Pancreas (tissue), 10 donors: ENCODE data around the gene EHBP1. TPM values are rescaled to one million over a fixed set of nuclear protein-coding genes. Genes with fewer than 3 reads are reported as not detected.

Experiments used
- ATAC-seq, 4 donors: fragments of 200-7000 bp; cut with Tn5 transposase; one replicate each; pipeline versions ENCODE4 v1.8.0 to v1.9.1; 2020; ENCODE audit warnings: mild to moderate bottlenecking in 4 of 4, moderate library complexity in 4 of 4
- DNase-seq, 6 donors: peaks; one replicate each; pipeline ENCODE4 v3.0.0-alpha.2; 2020
- FAIRE-seq: peaks from 2 replicates; lab custom pipeline; 2012; peaks lifted over from hg19 to GRCh38; lab: Jason Lieb, UNC
- H3K27ac ChIP-seq, 4 donors: fragments of 200-600 bp; sonication (generic); 1 replicate in 3 of 4; 2 replicates in 1 of 4; pipeline versions ENCODE4 v1.5.0 to v1.8.0; 2020
- H3K27me3 ChIP-seq, 4 donors: fragments of 200-600 bp; one replicate each; pipeline ENCODE4 v1.8.0; 2021
- H3K36me3 ChIP-seq, 3 donors: fragments of 200-600 bp; sonication (generic) in 1 of 3; one replicate each; pipeline versions ENCODE4 v1.5.0 to v1.8.0; 2020 to 2021
- H3K4me1 ChIP-seq, 3 donors: fragments of 200-600 bp; one replicate each; pipeline ENCODE4 v1.8.0; 2021
- H3K4me3 ChIP-seq, 4 donors: fragments of 200-600 bp; sonication (generic) in 2 of 4; one replicate each; pipeline versions ENCODE4 v1.5.0 to v1.8.0; 2020 to 2021
- H3K9me3 ChIP-seq, 4 donors: fragments of 200-600 bp; one replicate each; pipeline ENCODE4 v1.8.0; 2021
- CTCF ChIP-seq, 4 donors: fragments of 200-600 bp; sonication (generic) in 3 of 4; IDR thresholded peaks; one replicate each; pipeline versions ENCODE4 v1.5.0 to v1.8.0; 2021; ENCODE audit warnings: antibody characterized with exemption in 4 of 4
- WGBS, 2 donors: extraction: QIAGEN DNeasy Blood & Tissue Kit; methylation state at CpG; one replicate each; pipeline ENCODE4 v1.1.7; 2013; 5-methylcytosine and 5-hydroxymethylcytosine counted together
- intact Hi-C, 3 donors: fragments of 100-400 bp; cut with DNase I; formaldehyde crosslinking; loops; one replicate each; pipeline versions ENCODE4 v1.11.1 to v1.14.2; 2022
- polyA plus RNA-seq, 2 donors: library from polyadenylated mRNA; stranded (reverse); fragments of 200-250 nt; gene quantifications; one replicate each; pipeline ENCODE4 v1.2.3, GENCODE V29; 2013
- total RNA-seq, 6 donors: library from RNA; stranded (reverse); fragmentation: NEBNext Ultra II Directional in 4 of 6; extraction: Animal tissue kit (Norgen Biotek cat#: 25700) in 4 of 6; gene quantifications; one replicate each; pipeline versions ENCODE4 v1.2.1 to v1.2.4, GENCODE V29; 2021 to 2023
- donor health status: healthy with polysubstance abuse.
- donor health status: DM: no; HTN: no; CAD: no; lungs with moderate emphysema.
- donor health status: DM: no; HTN: no; CAD: no.
- donor health status: control.
- donor health status: control.
- donor health status: Bipolar disorder and iron deficiency.
- donor health status: DM: yes; HTN: yes; CAD: no.
- donor health status: DM: no; HTN: no; CAD: no.
- donor health status: DM: no; HTN: no; CAD: no.
- donor health status: DM: yes; HTN: yes; CAD: no.

EHBP1 gene
- total and polyA plus RNA-seq, 8 donors = 7.1 to 34.6 (median 21.1) TPM

GRCh38 chr2:62817995-62818713, 112.6 kb downstream of the EHBP1 start:
- TF ChIP-seq CTCF (IDR thresholded peaks at IDR 0.05) = no peak
- Histone ChIP-seq H3K27me3 (no peaks in the 10 kb centered on the region), H3K36me3 (no peaks in the 10 kb centered on the region), H3K4me1 (peaks cover 0 to 17% (median 6%) of the 10 kb centered on the region in 3 donors), H3K27ac (no peak overlapping the region), H3K4me3 (no peak overlapping the region), H3K9me3 (no peaks in the 10 kb centered on the region)
- DNase-seq (no peak), FAIRE-seq (no peak), ATAC-seq (no peak)
- 94 to 99% methylated on average over 2 of the region's 2 CpGs for WGBS, 2 donors
- intact Hi-C loops = no loop called here

- ATAC-seq (peak; percentile 48 to 89 (median 78)), FAIRE-seq (no peak), DNase-seq (no peak)
- H3K27me3 ChIP-seq = no peaks in the 10 kb centered on the region
- no peak overlapping the region for H3K4me3 ChIP-seq
- no peak for TF ChIP-seq CTCF (IDR thresholded peaks at IDR 0.05)
- H3K4me1 ChIP-seq = peaks cover 18 to 45% (median 18%) of the 10 kb centered on the region in 3 donors
- H3K27ac ChIP-seq = peak overlapping the region in 1 of 4 donors; percentile 3
- H3K36me3 ChIP-seq = peaks cover 0 to 4% (median 0%) of the 10 kb centered on the region in 3 donors
- intact Hi-C loops = no loop called here
- 19 to 23% methylated on average over 3 of the region's 3 CpGs for WGBS, 2 donors
- H3K9me3 ChIP-seq = no peaks in the 10 kb centered on the region
Observed at GRCh38 chr2:62822549-62822948, 117.0 kb downstream of the EHBP1 start.

GRCh38 chr2:62824388-62824787, 118.9 kb downstream of the EHBP1 start:
- no peak for FAIRE-seq
- no peak for ATAC-seq
- no peak overlapping the region for H3K4me3 ChIP-seq
- DNase-seq = no peak
- no peak overlapping the region for H3K27ac ChIP-seq
- peaks cover 0 to 4% (median 0%) of the 10 kb centered on the region in 3 donors for H3K36me3 ChIP-seq
- no peaks in the 10 kb centered on the region for H3K27me3 ChIP-seq
- H3K9me3 ChIP-seq = no peaks in the 10 kb centered on the region
- no peak for TF ChIP-seq CTCF (IDR thresholded peaks at IDR 0.05)
- intact Hi-C loops = no loop called here
- 98 to 100% methylated on average over 1 of the region's 1 CpG for WGBS, 2 donors
- H3K4me1 ChIP-seq = peaks cover 18 to 45% (median 18%) of the 10 kb centered on the region in 3 donors

- ATAC-seq = no peak
- H3K9me3 ChIP-seq = no peaks in the 10 kb centered on the region
- TF ChIP-seq CTCF (IDR thresholded peaks at IDR 0.05) = no peak
- H3K27me3 ChIP-seq = no peaks in the 10 kb centered on the region
- DNase-seq = no peak
- no peak overlapping the region for H3K4me3 ChIP-seq
- 72 to 80% methylated on average over 3 of the region's 3 CpGs for WGBS, 2 donors
- H3K36me3 ChIP-seq = peaks cover 0 to 4% (median 0%) of the 10 kb centered on the region in 3 donors
- intact Hi-C loops = no loop called here
- FAIRE-seq = no peak
- H3K4me1 ChIP-seq = peaks cover 18 to 45% (median 18%) of the 10 kb centered on the region in 3 donors
- no peak overlapping the region for H3K27ac ChIP-seq
Observed at GRCh38 chr2:62826141-62826540, 120.6 kb downstream of the EHBP1 start.
